Small intestine (tissue), 7 donors: ENCODE measurements around the gene RARB. TPM values are rescaled to one million over a fixed set of nuclear protein-coding genes. Genes with fewer than 3 reads are reported as not detected.

Experiments
- DNase-seq, 2 donors: peaks; one replicate each; pipeline versions ENCODE4 v3.0.0 to v3.0.0-alpha.2; 2013
- FAIRE-seq: peaks from 2 replicates; lab custom pipeline; 2012; peaks lifted over from hg19 to GRCh38; lab: Jason Lieb, UNC
- H3K27ac ChIP-seq, 3 donors: one replicate each; pipeline ENCODE4 v1.5.1; 2013; ENCODE audit warnings: low read length in 2 of 3, mild to moderate bottlenecking in 2 of 3, control low read depth in 1 of 3, inconsistent platforms in 1 of 3, low read depth in 1 of 3, moderate library complexity in 1 of 3
- H3K27me3 ChIP-seq, 3 donors: one replicate each; pipeline ENCODE4 v1.6.1; 2013; ENCODE audit warnings: low read length in 3 of 3, inconsistent platforms in 1 of 3; ENCODE audit not compliant: control insufficient read depth in 3 of 3, insufficient read depth in 3 of 3
- H3K36me3 ChIP-seq, 3 donors: one replicate each; pipeline ENCODE4 v1.6.1; 2013; ENCODE audit warnings: low read length in 3 of 3, inconsistent platforms in 1 of 3, low read depth in 1 of 3, mild to moderate bottlenecking in 1 of 3, moderate library complexity in 1 of 3; ENCODE audit not compliant: control insufficient read depth in 3 of 3, insufficient read depth in 2 of 3
- H3K4me1 ChIP-seq, 3 donors: one replicate each; pipeline ENCODE4 v1.6.1; 2013; ENCODE audit warnings: low read length in 2 of 3, inconsistent platforms in 1 of 3, low read depth in 1 of 3, mild to moderate bottlenecking in 1 of 3, moderate library complexity in 1 of 3; ENCODE audit not compliant: control insufficient read depth in 3 of 3, insufficient read depth in 2 of 3
- H3K4me3 ChIP-seq, 3 donors: one replicate each; pipeline ENCODE4 v1.5.1; 2013; ENCODE audit warnings: low read length in 3 of 3, control low read depth in 1 of 3, inconsistent platforms in 1 of 3, low read depth in 1 of 3, mild to moderate bottlenecking in 1 of 3, moderate library complexity in 1 of 3
- H3K9me3 ChIP-seq, 2 donors: one replicate each; pipeline ENCODE4 v1.6.1; 2013; ENCODE audit warnings: low read depth in 1 of 2, low read length in 1 of 2; ENCODE audit not compliant: control insufficient read depth in 2 of 2, insufficient read depth in 1 of 2
- WGBS, 3 donors: extraction: QIAGEN DNeasy Blood & Tissue Kit; methylation state at CpG; one replicate each; pipeline ENCODE4 v1.1.7; 2013; 5-methylcytosine and 5-hydroxymethylcytosine counted together
- polyA plus RNA-seq, 4 donors: library from polyadenylated mRNA; stranded (reverse) in 3 of 4; unstranded in 1 of 4; fragments of 200-250 nt in 3 of 4; fragments of 120-200 nt in 1 of 4; gene quantifications; one replicate each; pipeline versions ENCODE4 v1.2.1 to v1.2.3, GENCODE V29; 2013
- donor health status: healthy with polysubstance abuse.
- donor health status: control.
- donor health status: control.
- donor health status: Bipolar disorder and iron deficiency.
- donor health status: healthy.

Gene RARB
- polyA plus RNA-seq, 4 donors, result 0.27 to 9.0 (median 0.89) TPM

DNA sequence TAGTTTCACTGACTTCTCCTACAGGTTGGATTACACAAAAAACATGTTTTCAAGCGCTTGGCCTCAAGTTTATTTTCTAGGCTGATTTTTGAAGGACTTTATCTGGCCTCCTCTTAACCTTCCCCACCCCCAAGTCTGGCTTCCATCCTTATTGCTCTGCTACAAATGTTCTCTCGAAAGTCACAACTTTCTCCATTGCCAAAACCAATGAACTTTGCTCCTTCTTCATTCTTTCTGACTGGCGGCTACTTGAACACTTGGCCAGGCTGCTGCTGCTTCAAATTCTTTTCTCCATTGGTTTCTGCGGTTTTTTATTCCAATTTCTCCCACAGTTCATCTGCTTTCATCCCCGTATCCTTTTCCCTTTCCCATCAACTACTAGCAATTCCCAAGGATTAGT is 130.1 kb downstream of the RARB start:
- Histone ChIP-seq H3K9me3 (no peaks in the 10 kb centered on the region), H3K27ac (no peak overlapping the region), H3K4me1 (peaks cover 0 to 3% (median 0%) of the 10 kb centered on the region in 3 donors), H3K27me3 (peaks cover 0 to under 1% (median 0%) of the 10 kb centered on the region in 3 donors), H3K4me3 (no peak overlapping the region), H3K36me3 (no peaks in the 10 kb centered on the region)
- DNase-seq, result peak in 1 of 2 donors; percentile 8
- 50 to 55% (median 52%) methylated on average over 5 of the region's 5 CpGs for WGBS, 3 donors
- no peak for FAIRE-seq

DNA sequence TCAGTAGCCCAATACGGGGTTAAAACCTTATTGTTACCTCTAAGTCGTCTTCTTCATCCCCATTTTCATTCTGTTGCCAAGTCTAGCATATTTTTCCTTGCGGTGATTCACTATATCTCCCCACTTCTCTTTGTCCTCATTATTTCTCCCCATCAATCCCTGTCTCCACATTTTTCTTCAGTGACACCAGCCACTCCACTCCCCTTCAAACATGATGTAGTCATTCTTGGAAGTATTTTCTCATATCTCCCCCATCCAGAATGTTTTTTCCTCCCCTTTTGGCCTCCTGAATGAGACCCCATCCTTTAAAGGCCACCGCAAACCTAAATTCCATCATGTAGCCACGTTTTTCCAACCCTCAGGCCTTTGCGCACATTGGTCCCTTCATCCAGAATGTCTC is 130.7 kb downstream of the RARB start:
- no peak for DNase-seq
- H3K4me3 ChIP-seq, result no peak overlapping the region
- WGBS, 3 donors, result 75 to 79% (median 77%) methylated on average over 6 of the region's 6 CpGs
- no peak for FAIRE-seq
- H3K9me3 ChIP-seq, result no peaks in the 10 kb centered on the region
- H3K27me3 ChIP-seq, result no peaks in the 10 kb centered on the region
- H3K27ac ChIP-seq, result no peak overlapping the region
- H3K36me3 ChIP-seq, result no peaks in the 10 kb centered on the region
- H3K4me1 ChIP-seq, result peaks cover 0 to 3% (median 0%) of the 10 kb centered on the region in 3 donors

DNA sequence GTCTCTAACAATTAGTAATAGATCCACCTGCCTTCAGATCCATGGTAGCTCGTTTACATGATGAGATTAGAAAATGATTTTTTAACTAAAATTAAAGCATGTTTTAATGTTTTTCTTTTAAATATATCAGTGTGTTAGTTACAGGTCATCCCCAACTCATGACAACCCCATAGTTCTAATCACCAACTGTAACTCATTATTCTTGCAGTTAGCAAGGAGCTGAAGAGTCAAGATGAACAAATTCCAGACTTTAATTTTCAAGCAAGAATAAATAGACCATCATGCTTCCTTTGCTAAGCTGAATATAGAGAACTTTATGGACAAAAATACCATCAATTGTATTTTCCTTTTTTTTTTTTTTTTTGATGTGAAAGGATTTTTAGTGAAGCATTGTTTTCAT is 135.5 kb downstream of the RARB start:
- FAIRE-seq (no peak), DNase-seq (no peak)
- Histone ChIP-seq H3K4me3 (no peak overlapping the region), H3K36me3 (peaks cover 0 to under 1% (median 0%) of the 10 kb centered on the region in 3 donors), H3K27me3 (no peaks in the 10 kb centered on the region), H3K27ac (no peak overlapping the region), H3K4me1 (no peaks in the 10 kb centered on the region), H3K9me3 (no peaks in the 10 kb centered on the region)
- 42 to 79% (median 54%) methylated on average over 1 of the region's 1 CpG for WGBS, 3 donors

DNA sequence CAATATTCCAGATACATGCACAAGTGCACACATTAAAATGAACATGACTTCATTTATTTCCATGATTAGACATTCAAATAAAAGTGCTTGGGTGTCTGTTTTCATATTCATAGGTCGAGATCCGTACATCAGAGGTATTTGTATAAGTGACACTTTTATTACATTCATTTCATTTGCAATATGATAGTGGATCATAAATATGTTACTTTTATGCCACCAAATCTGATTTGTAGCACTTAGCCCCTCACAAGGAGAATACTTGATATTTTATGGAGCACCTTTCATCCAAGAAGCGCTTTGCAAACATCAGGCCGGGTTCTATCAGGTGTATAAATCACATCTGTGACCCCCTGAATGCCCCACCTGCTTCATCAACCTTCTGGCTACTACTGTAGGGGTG is 136.0 kb downstream of the RARB start:
- DNase-seq, result no peak
- H3K27ac ChIP-seq, result no peak overlapping the region
- H3K4me3 ChIP-seq, result no peak overlapping the region
- H3K27me3 ChIP-seq, result no peaks in the 10 kb centered on the region
- H3K9me3 ChIP-seq, result no peaks in the 10 kb centered on the region
- no peaks in the 10 kb centered on the region for H3K4me1 ChIP-seq
- WGBS, 3 donors, result 47 to 75% (median 69%) methylated on average over 4 of the region's 4 CpGs
- no peak for FAIRE-seq
- H3K36me3 ChIP-seq, result peaks cover 0 to 3% (median 0%) of the 10 kb centered on the region in 3 donors

DNA sequence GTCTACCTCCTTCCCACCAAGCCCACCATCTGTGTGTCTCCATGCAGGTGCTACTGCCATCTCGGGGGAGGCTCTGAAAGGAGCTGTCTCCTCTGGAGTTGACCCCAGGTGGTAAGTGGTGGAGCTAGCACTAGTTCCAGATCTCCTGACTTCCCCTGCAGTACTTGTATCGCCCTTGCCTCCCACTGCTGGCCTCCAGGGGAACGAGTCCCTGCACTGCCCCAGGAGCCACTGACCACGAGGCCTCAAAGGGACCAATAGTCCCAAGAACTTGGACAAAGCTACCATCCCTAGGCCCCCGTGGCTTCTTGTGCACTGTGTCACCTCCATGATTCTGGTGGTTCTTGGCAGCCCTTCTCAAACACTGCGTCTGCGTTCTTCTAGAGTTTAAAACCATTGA is 137.7 kb downstream of the RARB start:
- no peak for FAIRE-seq
- DNase-seq, result no peak
- Histone ChIP-seq H3K27me3 (no peaks in the 10 kb centered on the region), H3K27ac (no peak overlapping the region), H3K9me3 (no peaks in the 10 kb centered on the region), H3K4me3 (no peak overlapping the region), H3K4me1 (no peaks in the 10 kb centered on the region), H3K36me3 (peaks cover 0 to 14% (median 0%) of the 10 kb centered on the region in 3 donors)
- WGBS, 3 donors, result 76 to 90% (median 78%) methylated on average over 7 of the region's 7 CpGs

DNA sequence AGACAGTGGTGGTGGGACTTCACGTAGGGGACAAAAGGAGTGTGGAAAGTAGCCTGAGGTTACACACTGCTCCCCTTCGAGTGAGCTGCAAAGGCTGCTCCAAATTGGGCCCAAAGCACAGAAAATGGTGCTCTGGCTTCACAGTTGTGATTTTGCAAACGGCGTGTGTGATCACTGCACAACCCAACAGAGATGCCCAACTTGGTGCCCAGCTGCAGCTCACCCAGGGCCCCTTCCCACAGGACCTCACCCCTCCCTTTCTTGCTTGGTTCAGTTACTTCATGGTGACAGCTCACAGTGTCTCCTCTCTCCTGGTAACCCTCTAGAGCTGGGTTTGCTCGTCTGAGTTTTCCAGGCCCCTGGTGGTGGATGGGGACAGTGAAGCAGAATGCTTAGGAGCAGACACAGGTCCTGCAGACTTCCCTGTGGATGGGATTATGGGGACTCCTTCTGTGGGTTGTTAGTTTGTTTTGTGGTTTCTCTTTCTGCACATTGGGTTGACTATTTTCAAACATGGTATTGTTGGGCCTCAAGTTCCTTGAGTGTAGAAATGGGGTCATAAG is 138.4 kb downstream of the RARB start:
- Histone ChIP-seq H3K9me3 (no peaks in the 10 kb centered on the region), H3K4me1 (no peaks in the 10 kb centered on the region), H3K27ac (no peak overlapping the region), H3K36me3 (peaks cover 0 to 20% (median 0%) of the 10 kb centered on the region in 3 donors), H3K4me3 (no peak overlapping the region), H3K27me3 (no peaks in the 10 kb centered on the region)
- 69 to 84% (median 80%) methylated on average over 5 of the region's 5 CpGs for WGBS, 3 donors
- no peak for DNase-seq
- FAIRE-seq, result no peak

DNA sequence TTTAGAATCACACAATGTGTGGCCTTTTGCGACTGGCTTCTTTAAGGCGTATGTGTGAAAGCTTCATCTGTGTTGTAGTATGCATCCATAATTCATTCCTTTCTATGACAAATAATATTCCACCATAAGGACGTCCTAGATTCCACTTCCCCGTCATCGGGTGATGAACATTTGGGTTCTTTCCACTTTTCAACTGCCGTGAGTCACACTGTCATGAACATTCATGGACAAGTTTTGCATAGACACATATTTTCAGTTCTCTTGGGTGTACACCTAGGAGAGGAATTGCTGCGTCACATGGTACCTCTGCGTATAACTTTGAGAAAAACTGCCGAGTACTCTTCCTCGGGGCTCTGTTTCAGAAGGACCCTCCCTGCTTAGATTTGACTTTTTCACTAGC is 139.3 kb downstream of the RARB start:
- Histone ChIP-seq H3K9me3 (no peaks in the 10 kb centered on the region), H3K27me3 (no peaks in the 10 kb centered on the region), H3K4me1 (no peaks in the 10 kb centered on the region), H3K4me3 (no peak overlapping the region), H3K36me3 (peaks cover 0 to 23% (median 0%) of the 10 kb centered on the region in 3 donors), H3K27ac (no peak overlapping the region)
- FAIRE-seq (no peak), DNase-seq (no peak)
- WGBS, 3 donors, result 81 to 88% (median 83%) methylated on average over 10 of the region's 10 CpGs

DNA sequence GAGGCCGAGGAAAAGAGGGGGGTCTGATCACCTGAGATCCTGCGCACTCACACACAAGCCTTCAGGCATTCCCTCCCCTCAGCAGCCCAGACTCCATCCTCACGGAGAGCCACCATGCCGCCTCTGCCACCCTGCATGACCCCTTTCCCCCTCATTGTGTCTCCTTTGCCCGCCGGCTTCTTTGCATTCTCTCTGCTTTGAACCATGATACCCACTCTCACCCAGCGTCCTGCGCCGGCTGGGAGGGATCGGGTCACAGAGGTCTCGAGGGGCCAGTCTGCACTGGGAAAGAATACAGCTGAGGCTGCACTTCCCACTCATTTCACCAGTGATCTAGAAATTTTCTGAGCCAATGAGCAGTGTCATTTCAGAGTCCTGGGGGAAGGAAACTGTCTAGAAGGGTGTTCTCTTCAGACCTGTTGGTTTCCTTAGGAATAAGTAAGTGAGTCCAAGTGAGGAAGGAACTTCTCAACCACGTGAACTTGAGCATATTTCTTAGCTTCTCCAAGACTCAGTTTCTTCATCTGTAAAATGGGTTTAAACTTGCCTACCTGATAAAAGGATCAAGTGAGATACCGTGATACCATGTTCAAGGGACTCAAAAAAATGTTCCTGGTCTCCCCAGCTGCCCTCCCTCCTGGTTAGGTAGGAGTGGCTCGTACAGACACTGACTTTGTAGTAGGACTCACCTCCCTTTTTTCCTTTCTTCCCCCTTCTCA is 139.9 kb downstream of the RARB start:
- Histone ChIP-seq H3K4me3 (no peak overlapping the region), H3K4me1 (no peaks in the 10 kb centered on the region), H3K9me3 (no peaks in the 10 kb centered on the region), H3K36me3 (peaks cover 0 to 27% (median 0%) of the 10 kb centered on the region in 3 donors), H3K27ac (no peak overlapping the region), H3K27me3 (no peaks in the 10 kb centered on the region)
- FAIRE-seq (no peak), DNase-seq (no peak)
- 88 to 91% (median 89%) methylated on average over 14 of the region's 14 CpGs for WGBS, 3 donors
